HG03066 (cell line): Measurements from ENCODE around the gene MRPL43.
"Not testable (repeated sequence)": the region's sequence is repeated elsewhere in the genome, so short reads cannot be mapped to it uniquely, and the experiment has no call there.

Experiments used
- ATAC-seq: cut with Tn5 transposase; IDR thresholded peaks from one replicate; pipeline ENCODE4 v1.9.1; 2021; ENCODE audit warnings: low read depth; ENCODE audit not compliant: unreplicated experiment

The MRPL43 gene

DNA sequence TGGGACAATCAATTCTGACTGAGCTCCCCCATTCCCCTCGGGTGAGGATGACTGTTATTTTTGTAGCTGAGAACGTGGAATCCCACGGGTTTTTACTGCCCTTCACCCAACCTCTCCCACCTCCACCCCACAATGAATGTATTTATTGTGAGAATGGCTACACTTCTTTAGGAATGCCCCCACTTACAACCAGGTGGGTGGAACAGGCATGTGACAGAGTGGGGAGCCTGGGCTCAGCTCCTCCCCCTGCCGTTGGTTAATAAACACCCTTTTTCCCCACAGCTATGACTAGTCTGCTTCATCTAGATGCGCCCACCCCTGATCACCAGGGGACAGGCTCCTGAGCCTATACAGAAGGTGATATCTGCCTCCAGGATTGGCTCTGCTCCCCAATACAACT, 2.0 kb downstream of the MRPL43 start:
- no peak for ATAC-seq

DNA sequence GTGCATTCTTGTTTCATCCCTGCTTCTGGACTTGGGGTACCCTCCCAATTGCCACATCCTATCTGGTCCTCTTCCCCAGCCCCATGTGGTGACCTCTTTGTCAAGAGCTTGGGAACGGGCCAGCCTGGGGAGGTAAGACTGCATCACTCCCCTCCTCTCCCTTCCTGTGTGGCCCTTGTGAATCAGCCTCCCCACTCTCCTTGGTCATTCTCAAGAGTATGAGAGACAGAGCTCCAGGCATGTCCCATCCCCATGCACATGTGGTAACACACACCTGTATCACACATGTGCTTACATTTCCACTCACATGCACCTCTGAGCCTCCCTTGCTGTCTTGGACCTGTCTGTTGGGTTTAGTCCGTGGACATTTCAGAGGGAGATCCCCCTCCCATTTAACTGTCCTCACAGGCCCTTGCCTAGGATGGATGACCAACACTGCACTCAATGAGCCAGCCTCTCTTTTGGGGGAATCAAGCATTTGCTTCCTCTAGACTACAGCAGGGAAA, 2.6 kb downstream of the MRPL43 start:
- no peak for ATAC-seq

DNA sequence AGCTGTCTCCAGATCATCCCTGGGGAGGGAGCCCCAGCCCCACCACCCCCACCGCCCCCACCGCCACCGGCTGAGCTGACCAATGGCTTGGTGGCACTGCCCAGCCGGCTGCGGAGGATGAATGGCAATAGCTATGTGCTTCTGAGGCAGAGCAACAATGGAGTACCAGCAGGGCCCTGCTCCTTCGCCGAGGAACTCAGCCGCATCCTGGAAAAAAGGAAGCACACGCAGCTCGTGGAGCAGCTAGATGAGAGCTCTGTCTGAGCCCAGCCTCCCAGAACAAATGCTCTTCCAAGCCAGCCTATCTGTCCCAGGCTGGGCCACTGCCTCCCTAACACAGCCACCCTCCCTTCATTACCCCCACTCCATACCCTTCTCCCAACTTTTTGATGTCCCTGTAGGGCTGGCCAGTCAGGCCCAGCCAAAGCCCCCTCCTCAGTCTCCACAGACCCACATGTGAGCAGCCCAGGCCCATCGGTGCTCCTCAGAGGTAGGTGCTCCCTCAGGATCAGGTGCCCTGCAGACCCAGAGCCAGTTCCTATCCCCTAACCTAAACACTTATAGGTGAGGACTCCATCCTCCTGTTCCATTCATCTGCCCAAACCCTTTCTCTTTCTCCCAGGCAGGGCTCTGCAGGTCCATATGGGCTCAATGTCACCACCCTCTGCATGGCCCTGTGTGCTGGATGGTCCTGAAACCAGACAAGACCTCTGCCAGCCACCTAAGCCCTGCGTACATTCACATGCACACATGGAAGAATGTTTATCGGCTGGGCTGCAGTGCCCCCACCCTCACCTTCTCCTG, 3.2 kb downstream of the MRPL43 start:
- ATAC-seq, result no peak

DNA sequence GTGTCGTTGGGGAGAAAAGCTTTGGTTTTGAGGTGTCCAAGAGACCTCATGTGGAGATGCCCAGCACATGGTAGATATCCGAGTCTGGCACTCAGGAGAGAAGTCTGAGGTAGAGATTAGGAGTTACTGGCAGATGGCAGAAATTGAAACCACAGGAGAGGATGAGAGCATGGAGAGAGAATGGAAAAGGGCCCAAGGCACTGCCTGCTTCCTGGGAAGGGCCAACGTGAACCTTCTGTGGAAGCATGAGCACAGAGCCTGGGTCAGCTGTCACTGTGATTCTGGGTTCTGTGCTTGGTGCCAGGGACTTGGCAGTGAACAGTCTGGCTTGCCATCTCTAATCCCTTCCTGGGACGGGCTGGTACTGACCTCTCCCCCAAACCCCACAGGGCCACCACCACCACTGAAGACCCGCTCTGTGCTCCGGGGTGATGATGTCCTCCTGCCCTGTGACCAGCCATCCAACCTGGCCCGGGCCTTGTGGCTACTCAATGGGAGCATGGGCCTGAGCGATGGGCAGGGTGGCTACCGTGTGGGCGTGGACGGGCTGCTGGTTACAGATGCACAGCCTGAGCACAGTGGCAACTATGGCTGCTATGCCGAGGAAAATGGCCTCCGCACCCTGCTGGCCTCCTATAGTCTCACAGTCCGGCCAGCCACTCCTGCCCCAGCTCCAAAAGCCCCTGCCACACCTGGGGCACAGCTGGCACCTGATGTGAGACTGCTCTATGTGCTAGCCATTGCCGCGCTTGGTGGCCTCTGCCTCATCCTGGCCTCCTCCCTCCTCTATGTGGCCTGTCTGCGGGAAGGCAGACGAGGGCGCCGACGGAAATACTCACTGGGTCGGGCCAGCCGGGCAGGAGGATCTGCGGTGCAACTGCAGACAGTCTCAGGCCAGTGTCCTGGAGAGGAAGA, 4.1 kb downstream of the MRPL43 start:
- no peak for ATAC-seq

DNA sequence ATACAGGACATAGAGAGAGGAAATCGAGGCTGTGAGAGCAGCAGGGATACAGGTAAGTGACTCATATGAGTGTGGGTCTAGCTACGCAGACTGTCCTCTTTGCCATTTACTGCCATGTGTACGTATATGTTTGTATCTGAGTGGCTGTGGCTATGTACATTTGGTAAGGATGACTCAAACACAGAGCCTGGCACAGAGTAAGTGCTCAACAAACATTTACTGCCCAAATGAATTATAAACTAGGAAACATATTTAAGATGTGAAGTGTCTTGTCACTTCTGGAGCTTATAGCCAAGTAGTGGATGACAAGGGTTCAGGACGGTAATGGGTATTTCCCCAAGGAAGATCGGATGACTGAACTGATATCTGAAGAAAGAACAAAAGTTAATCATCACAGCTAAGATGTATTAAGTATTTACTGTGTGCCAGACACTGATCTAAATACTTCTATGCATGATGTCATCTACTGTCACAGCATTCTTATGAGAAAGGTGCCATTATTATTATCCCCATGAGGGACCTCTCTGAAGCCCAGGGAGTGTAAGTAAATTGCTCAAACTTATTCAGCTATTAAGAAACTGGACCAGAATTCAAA, 6.0 kb downstream of the MRPL43 start:
- ATAC-seq, result no peak

DNA sequence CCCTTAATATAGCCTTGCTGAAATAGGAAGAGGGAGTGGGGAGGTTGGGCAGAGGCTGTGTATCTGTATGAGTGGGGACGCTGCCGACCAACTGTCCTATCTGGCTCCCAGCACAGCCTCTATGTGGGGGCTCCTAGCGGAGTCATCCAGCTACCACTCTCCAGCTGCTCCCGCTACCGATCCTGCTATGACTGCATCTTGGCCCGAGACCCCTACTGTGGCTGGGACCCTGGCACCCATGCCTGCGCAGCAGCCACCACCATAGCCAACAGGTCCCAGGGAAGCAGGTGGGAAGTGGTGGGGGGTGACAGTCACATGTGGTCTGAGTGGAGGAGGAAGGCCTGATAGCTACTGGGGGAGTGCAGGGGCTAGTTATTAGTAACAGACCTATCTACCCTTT, 6.6 kb downstream of the MRPL43 start:
- no peak for ATAC-seq

DNA sequence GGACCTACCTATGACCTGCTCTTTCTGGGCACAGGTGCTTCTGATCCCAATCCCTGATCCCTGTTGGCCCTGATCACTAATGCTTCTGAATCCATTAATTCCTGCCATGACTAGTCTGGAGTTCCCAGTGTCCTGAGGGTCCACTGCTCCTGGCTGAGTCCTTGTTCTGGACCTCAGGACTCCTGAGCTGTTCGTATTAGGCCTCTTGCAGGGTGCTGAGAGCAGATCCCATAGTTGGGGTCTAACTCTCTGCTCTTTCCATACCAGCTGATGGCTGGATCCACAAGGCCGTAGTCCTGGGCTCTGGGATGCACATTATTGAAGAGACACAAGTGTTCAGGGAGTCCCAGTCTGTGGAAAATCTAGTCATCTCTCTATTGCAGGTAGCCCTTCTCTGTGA, 7.0 kb downstream of the MRPL43 start:
- ATAC-seq, result no peak

DNA sequence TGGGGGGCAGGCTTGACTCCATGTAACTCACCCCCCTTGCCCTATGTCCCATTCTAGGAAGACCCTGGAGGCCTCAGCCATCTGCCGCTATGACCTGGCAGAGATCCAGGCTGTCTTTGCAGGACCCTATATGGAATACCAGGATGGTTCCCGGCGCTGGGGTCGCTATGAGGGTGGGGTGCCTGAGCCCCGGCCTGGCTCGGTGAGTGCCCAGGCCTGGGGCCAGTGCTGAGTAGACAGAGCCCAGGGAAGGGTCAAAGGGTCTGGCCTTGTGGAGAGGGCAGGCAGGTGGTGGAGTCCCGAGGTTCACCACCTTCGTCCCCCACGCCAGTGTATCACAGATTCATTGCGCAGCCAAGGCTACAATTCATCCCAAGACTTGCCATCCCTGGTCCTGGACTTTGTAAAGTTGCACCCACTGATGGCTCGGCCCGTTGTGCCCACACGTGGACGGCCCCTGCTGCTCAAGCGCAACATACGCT, 7.5 kb downstream of the MRPL43 start:
- no peak for ATAC-seq

DNA sequence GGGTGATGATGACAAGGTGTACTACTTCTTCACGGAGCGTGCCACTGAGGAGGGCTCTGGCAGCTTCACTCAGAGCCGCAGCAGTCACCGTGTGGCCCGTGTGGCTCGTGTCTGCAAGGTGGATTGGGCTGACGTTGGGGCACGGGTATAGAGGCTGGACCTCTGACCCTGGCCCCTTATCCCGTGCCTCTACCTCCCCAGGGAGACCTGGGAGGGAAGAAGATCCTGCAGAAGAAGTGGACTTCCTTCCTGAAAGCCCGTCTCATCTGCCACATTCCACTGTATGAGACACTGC, 8.4 kb downstream of the MRPL43 start:
- ATAC-seq, result no peak

DNA sequence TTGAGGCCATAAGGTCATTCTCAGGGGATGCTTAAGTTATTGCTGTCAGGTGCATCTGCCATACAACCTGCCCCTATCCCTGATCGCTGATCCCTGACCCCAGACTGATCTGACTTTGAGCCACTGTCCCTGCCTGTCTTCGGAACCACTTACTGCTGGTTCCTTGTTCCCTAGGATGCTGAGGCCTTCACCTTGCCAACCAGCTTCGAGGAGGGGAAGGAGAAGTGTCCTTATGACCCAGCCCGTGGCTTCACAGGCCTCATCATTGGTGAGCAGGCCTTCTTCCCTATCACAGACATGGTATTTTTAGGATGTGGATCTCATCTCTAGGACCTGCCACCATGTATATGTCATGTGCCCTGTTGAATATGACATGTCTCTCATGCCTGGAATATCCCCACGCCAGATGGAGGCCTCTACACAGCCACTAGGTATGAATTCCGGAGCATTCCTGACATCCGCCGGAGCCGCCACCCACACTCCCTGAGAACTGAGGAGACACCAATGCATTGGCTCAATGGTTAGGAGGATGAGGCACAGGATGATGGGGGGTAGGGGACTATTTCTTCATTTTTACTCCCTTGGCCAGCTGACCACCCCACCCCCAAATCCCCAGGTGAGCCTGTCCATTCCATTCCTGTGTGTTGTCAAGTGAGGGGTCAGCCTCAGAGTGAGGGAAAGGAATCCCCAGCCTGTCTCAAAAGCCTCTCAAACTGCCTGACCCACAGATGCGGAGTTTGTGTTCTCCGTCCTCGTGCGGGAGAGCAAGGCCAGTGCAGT, 9.0 kb downstream of the MRPL43 start:
- ATAC-seq, result no peak

DNA sequence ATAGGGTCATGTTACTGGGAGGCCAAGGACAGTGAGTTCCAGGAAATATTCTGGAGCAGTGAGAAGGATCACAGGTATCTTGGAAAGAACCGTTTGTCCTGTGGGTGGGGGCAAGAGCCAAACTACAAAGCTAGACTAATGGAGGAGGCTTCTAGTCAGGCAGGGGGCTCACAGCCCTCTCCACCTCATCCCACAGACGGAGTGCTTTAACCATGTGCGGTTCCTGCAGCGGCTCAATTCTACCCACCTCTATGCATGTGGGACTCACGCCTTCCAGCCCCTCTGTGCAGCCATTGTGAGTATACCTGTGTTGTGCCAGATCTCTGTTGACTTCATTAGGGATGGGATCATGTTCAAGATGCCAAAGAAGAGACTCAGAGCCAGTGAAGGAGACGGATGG, 9.9 kb downstream of the MRPL43 start:
- no peak for ATAC-seq

DNA sequence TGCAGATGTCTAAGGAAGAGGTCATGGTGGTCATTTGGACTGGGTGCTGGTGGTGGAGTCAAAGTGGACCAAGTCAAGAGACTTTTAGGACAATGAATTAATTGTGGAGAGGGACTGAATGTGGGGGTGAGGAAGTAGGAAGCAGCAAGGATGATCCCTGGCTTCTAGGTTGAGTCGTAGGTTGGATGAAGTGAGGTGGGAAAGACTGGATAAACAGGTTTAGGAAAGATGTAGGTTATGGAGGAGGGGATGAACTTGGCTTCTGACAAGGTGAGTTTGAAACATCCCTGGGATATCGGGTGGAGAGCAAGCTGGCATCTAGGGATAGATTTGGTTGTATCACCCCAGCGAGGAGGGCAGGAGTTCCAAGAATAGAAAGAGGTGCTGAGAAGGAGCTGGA, 10.4 kb downstream of the MRPL43 start:
- ATAC-seq, result no peak

DNA sequence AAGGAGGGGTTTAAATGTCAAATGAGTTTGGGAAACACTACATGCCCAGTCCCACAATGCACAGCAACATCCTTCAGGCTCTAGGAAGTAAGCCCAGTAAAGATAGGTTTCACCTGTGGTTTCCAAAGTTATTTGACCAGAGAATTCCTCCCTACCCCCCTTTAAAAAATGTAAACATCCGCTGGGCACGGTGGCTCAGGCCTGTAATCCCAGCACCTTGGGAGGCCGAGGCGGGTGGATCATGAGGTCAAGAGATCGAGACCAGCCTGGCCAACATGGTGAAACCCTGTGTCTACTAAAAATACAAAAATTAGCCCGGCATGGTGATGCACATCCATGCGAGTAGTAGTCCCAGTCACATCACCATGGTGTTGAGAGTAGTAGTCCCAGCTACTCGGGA, 11.9 kb downstream of the MRPL43 start:
- ATAC-seq, result not testable (repeated sequence)

DNA sequence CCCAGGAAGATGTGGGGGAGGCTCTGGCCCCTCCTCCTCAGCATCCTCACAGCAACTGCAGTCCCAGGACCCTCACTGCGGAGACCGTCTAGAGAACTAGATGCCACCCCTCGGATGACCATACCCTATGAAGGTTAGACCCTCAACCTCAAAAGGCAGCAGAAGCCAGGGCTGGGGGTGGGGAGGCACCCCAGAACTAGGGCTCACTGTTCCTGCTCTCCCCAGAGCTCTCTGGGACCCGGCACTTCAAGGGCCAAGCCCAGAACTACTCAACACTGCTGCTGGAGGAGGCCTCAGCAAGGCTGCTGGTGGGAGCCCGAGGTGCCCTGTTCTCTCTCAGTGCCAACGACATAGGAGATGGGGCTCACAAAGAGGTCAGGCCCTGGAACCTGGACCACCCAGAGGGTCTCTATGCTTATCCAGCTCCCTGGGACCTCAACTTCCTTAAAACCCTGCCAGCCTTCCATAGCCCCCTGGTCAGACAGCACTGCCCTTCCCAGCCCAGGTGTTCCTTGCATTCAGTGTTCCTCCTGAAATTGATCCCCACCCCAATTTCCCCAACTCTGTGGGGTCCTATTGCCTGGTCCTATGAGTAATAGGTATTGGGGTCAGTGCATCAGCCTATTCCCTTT, 14.3 kb downstream of the MRPL43 start:
- no peak for ATAC-seq

DNA sequence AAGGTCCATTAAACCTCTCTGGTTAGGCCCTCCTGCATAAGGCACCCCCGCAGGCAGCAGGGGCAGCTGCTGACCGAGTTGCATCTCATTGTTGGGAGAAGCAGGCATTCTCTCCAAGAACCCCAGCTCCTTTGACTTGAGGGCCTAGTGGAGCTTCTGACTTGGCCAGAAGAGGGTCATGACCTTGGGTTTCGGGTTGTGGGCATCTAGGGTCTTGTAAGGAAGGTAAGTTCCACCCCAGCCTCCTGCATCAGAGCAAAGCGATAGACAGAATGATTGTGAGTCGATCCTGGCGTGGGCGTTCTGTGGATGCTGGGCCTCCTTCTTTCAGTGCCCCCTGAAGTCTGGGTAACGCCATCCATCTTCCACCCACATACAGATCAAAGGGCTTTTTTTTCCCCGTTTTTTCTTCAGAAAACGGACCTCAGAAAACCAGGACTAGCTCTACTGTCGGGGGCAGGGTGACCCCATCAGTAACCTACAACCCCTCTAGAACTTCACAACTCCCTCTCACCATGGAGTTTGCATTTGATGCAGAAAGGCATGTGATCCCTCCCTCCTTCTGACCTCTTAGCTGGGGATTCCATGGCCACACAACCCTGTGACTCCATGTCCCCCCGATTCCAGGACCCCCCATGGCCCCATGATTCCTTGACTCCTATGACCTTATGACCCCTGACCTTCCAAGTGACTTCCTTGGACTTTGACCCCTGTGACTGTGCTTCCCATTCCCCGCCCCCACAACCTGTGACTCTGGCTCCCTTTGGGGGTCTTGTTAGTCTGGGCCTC, 15.0 kb downstream of the MRPL43 start:
- no peak for ATAC-seq

DNA sequence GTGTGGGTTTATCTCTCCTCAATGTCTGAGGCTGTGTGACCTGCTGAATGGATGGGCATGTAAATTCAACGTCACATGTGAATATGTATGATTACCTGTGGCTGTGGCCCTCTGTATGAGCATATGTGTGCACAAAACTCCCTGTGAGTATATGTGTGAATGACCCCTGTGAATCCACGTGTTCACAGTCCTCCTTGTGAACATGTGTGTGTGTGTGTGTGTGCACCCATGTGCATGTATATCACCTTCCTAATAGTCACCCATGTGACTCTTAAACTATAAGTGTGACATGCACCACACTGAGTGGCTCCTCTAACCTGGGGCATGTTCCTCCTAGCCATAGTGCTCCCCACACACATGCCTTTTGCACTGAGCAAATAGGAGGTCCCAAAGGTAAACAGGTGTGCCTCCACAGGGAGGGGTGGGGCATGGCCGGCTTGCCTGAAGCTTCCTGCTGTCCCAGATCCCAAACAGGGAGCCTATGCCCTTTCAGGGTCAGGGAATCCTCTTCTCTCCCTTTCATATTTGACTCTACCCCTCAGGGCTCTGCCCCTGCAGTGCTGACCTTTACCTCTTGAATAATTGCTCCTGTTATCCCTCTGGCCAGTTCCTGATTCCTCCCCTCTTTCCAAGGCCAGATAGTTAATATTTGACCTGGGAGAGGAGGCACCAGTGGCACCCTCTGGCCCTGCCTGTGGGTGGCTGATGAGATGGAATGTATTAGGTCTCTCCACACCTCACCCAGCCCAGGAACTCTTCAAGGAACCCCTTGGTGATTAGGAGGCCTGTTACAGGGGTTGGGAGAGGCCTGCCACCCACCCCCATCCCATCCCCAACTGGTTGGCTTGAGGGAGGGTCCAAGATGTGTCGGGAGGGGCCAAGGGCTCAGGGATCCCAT, 16.1 kb downstream of the MRPL43 start:
- no peak for ATAC-seq

DNA sequence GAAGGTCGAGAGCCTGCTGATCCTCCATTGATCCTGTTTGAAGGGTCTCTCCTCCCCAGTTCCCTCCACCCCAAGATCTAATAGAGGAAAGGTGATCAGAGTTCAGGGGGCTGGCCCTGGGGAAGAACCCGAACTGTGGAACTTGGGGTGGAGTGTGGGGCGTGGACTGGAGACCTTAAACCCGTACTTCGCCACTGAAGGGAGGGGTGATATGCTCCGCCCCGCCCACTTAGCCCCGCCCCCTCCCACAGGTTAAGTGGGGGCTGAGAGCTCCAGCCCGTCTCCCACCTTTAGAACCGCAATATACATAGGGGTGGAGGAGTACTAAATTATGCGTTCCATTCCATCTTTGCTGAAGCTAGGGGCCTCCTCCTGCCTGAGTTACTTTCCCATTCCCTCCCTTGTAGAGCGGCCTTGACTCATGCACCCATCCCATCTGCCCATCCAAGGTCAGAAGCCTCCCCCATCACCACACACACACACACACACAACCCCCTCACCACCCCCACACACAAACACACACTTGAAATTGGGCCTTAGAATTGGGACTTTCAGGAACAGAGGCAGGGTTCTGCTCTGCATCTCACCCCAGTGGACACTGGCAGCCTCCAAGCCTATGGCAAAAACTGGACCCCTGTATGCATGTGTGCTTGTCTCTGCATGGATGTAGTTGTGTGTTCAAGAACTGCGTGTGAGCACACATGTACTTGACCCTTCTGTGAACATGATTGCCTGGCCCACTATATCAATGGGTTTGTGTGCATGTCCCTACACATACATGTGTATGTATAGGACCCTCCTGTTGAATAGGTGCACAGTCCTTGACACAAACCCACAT, 17.0 kb downstream of the MRPL43 start:
- ATAC-seq, result no peak
